ENCODE data around the gene ATP13A3. TPM values are rescaled to one million over a fixed set of nuclear protein-coding genes. Genes with fewer than 3 reads are reported as not detected.

Gene ATP13A3
- total RNA-seq, 4 donors from 2014 or later, result 23.6 to 129 (median 69.8) TPM

DNA sequence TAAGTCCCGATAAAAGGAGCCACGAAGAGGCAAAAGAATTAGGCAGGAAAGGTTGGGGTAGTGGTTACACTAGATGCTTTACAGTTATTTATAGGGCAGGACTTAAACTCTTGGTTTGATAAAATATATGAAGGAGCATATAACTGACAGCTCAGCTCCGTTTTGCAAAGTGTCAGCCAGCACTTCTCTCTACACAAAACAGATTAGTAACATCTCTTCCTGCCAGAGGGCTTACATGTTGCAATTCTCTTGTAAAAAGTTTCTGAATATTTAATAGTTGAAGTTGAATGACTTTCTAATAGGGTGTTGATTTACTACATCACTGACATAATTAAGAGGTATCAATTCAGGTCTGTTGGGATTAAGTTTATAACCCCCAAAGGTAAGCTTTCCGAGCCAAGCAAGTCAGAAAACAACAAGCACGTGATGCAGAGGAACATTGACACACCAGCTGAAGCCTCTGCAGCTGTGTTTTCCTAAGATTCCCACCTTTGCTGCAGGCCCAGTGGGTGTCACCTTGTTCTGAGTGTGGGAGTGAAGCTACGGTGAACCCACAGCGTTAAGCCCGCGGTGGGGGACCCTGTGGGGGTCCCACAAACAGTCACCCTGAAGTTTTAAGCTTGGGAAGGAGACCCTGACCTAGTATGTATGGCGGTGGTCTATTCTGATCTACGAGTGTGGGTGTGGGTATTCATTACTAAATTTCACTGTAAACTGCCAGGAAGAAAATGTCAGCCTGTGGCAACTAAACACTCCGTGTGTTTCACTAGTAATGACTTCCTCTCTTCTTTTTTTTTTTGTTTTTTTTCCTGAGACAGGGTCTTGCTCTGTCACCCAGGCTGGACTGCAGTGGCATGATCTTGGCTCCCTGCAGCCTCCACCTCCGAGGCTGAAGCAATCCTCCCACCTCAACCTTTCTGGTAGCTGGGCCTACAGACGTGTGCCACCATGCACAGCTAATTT is 22.0 kb upstream of the ATP13A3 start:
- no peak for DNase-seq
- Histone ChIP-seq H3K36me3 (no peaks in the 10 kb centered on the region), H3K4me1 (no peaks in the 10 kb centered on the region), H3K4me3 (no peak overlapping the region), H3K27me3 (no peaks in the 10 kb centered on the region), H3K9me3 (no peaks in the 10 kb centered on the region), H3K27ac (no peak overlapping the region)
- no peak for TF ChIP-seq EP300 (IDR thresholded peaks at IDR 0.05; ENCODE audit: low read depth)
- TF ChIP-seq POLR2A (IDR thresholded peaks at IDR 0.05), result no peak
- TF ChIP-seq, protein P1, sequence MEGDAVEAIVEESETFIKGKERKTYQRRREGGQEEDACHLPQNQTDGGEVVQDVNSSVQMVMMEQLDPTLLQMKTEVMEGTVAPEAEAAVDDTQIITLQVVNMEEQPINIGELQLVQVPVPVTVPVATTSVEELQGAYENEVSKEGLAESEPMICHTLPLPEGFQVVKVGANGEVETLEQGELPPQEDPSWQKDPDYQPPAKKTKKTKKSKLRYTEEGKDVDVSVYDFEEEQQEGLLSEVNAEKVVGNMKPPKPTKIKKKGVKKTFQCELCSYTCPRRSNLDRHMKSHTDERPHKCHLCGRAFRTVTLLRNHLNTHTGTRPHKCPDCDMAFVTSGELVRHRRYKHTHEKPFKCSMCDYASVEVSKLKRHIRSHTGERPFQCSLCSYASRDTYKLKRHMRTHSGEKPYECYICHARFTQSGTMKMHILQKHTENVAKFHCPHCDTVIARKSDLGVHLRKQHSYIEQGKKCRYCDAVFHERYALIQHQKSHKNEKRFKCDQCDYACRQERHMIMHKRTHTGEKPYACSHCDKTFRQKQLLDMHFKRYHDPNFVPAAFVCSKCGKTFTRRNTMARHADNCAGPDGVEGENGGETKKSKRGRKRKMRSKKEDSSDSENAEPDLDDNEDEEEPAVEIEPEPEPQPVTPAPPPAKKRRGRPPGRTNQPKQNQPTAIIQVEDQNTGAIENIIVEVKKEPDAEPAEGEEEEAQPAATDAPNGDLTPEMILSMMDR (IDR thresholded peaks at IDR 0.05), result no peak
- TF ChIP-seq POLR2AphosphoS5 (IDR thresholded peaks at IDR 0.05), result no peak
- intact Hi-C loops (cut with DNase I; ENCODE audit: low total_unique reads) (no loop called here), in situ Hi-C loops (cut with MboI; ENCODE audit: low pct_ligation_motif_present in 1 of 4, low pct_unique_long_range_greater_than_20kb in 1 of 4, low sequenced_read_pairs in 3 of 4) (no loop called here)
- WGBS, 2 donors (ENCODE audit: low coverage in 1 of 2), result 78 to 81% methylated on average over 7 to 14 of the region's 14 CpGs

DNA sequence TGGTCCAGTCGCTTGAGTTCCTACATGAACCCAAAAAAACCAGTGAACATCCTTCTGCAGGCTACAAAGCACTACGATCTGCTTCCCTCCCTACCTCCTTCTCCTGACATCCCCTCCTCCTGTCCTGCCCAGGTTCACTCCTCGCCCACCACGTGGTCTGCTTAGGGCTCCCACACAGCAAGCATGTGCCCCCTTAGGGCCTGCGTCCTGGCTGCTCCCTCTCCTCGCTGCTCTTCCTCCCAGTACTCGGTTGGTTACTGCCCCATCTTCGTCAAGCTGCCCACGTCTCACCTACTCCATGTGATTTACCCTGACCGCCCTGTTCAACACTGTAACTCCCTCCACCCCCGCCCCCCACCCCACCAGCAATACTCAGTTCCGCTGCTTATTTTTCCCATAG is 20.8 kb upstream of the ATP13A3 start:
- H3K4me3 ChIP-seq, result no peak overlapping the region
- no peaks in the 10 kb centered on the region for H3K36me3 ChIP-seq
- TF ChIP-seq, protein P1 (IDR thresholded peaks at IDR 0.05), result no peak
- TF ChIP-seq POLR2A (IDR thresholded peaks at IDR 0.05), result no peak
- no peak for TF ChIP-seq EP300 (IDR thresholded peaks at IDR 0.05; ENCODE audit: low read depth)
- no peak for TF ChIP-seq POLR2AphosphoS5 (IDR thresholded peaks at IDR 0.05)
- intact Hi-C loops (cut with DNase I; ENCODE audit: low total_unique reads), result no loop called here
- H3K9me3 ChIP-seq, result no peaks in the 10 kb centered on the region
- no peaks in the 10 kb centered on the region for H3K27me3 ChIP-seq
- no peak for DNase-seq
- H3K27ac ChIP-seq, result no peak overlapping the region
- in situ Hi-C loops (cut with MboI; ENCODE audit: low pct_ligation_motif_present in 1 of 4, low pct_unique_long_range_greater_than_20kb in 1 of 4, low sequenced_read_pairs in 3 of 4), result no loop called here
- H3K4me1 ChIP-seq, result no peaks in the 10 kb centered on the region
- 88 to 100% methylated on average over 1 to 12 of the region's 12 CpGs for WGBS, 2 donors (ENCODE audit: low coverage in 1 of 2)

DNA sequence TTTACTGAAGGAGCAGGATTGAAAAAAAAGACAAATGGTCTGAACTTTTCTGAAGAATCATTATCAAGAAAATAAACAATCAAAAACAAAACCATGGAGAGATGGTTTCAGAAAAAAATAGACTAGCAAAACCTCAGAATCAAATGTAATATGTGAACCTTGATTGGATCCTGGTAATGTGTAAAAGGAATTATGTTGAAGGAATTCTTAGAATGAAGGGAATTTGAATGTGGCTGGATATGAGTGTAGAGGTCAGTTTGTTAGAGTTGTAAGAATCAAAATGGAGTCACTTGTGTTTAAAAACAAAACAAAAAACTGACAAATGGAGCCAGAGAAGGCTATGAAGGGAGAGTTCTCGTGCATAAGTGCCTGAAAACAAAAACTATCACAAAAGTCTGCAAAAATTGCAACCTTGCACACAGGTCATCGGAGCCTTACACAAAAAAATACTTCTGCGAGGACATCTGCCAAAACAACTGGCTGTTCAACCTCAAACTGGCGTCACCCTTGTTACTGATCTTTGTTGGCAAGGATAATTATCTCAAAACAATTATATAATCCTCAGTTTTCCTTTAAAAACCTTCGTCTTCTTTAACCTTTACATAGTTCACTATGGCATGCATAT is 19.1 kb upstream of the ATP13A3 start:
- intact Hi-C loops (cut with DNase I; ENCODE audit: low total_unique reads) (no loop called here), in situ Hi-C loops (cut with MboI; ENCODE audit: low pct_ligation_motif_present in 1 of 4, low pct_unique_long_range_greater_than_20kb in 1 of 4, low sequenced_read_pairs in 3 of 4) (no loop called here)
- Histone ChIP-seq H3K4me3 (no peak overlapping the region), H3K36me3 (no peaks in the 10 kb centered on the region), H3K27me3 (no peaks in the 10 kb centered on the region), H3K4me1 (no peaks in the 10 kb centered on the region), H3K27ac (no peak overlapping the region), H3K9me3 (no peaks in the 10 kb centered on the region)
- WGBS, 2 donors (ENCODE audit: low coverage in 1 of 2), result 87 to 89% methylated on average over 5 of the region's 5 CpGs
- no peak for DNase-seq
- TF ChIP-seq POLR2A (IDR thresholded peaks at IDR 0.05) (no peak), POLR2AphosphoS5 (IDR thresholded peaks at IDR 0.05) (no peak), EP300 (IDR thresholded peaks at IDR 0.05; ENCODE audit: low read depth) (no peak)
- TF ChIP-seq, protein P1 (IDR thresholded peaks at IDR 0.05), result no peak

DNA sequence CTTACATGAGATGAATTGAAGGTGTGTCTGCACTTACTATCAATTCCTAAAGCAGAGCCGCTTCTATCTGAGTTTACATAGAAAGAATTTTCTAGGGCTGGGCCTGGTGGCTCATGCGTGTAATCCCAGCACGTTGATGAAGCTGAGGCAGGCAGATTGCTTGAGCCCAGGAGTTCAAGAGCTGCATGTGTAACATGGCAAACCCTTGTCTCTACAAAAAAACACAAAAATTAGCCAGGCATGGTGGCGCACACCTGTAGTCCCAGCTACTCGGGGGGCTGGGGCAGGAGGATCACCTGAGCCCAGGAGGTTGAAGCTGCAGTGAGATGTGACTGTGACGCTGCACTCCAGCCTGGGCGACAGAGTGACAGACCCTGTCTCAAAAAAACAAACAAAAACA is 18.1 kb upstream of the ATP13A3 start:
- Histone ChIP-seq H3K9me3 (no peaks in the 10 kb centered on the region), H3K4me3 (no peak overlapping the region), H3K27me3 (no peaks in the 10 kb centered on the region), H3K36me3 (no peaks in the 10 kb centered on the region), H3K4me1 (no peaks in the 10 kb centered on the region), H3K27ac (no peak overlapping the region)
- TF ChIP-seq EP300 (IDR thresholded peaks at IDR 0.05; ENCODE audit: low read depth), result no peak
- TF ChIP-seq POLR2AphosphoS5 (IDR thresholded peaks at IDR 0.05), result no peak
- TF ChIP-seq POLR2A (IDR thresholded peaks at IDR 0.05), result no peak
- TF ChIP-seq, protein P1 (IDR thresholded peaks at IDR 0.05), result no peak
- DNase-seq, result no peak
- WGBS, 2 donors (ENCODE audit: low coverage in 1 of 2), result 88 to 91% methylated on average over 5 to 7 of the region's 7 CpGs
- intact Hi-C loops (cut with DNase I; ENCODE audit: low total_unique reads) (no loop called here), in situ Hi-C loops (cut with MboI; ENCODE audit: low pct_ligation_motif_present in 1 of 4, low pct_unique_long_range_greater_than_20kb in 1 of 4, low sequenced_read_pairs in 3 of 4) (no loop called here)

All from transverse colon (tissue), 4 donors.